Right lobe of liver (tissue), 6 donors: ENCODE results near the gene SERPINH1. TPM values are rescaled to one million over a fixed set of nuclear protein-coding genes. Genes with fewer than 3 reads are reported as not detected.

ENCODE experiments used
- ATAC-seq, 4 donors: fragments of 200-7000 bp; cut with Tn5 transposase; one replicate each; pipeline ENCODE4 v1.9.1; 2020; ENCODE audit warnings: mild to moderate bottlenecking in 4 of 4, moderate library complexity in 4 of 4
- DNase-seq, 3 donors: peaks; one replicate each; pipeline ENCODE4 v3.0.0-alpha.2; 2020
- H3K27ac ChIP-seq, 3 donors: fragments of 200-600 bp; one replicate each; pipeline ENCODE4 v1.8.0; 2022
- H3K27me3 ChIP-seq, 2 donors: fragments of 200-600 bp; one replicate each; pipeline ENCODE4 v1.8.0; 2022
- H3K36me3 ChIP-seq, 4 donors: fragments of 200-600 bp; sonication (generic) in 1 of 4; one replicate each; pipeline versions ENCODE4 v1.5.1 to v1.8.0; 2017 to 2022; ENCODE audit warnings: control low read depth in 1 of 4
- H3K4me1 ChIP-seq, 4 donors: fragments of 200-600 bp; sonication (generic) in 1 of 4; one replicate each; pipeline versions ENCODE4 v1.5.1 to v1.8.0; 2017 to 2022; ENCODE audit warnings: control low read depth in 1 of 4
- H3K4me3 ChIP-seq, 3 donors: fragments of 200-600 bp; one replicate each; pipeline ENCODE4 v1.8.0; 2022
- H3K9me3 ChIP-seq, 4 donors: fragments of 200-600 bp; sonication (generic) in 1 of 4; one replicate each; pipeline versions ENCODE4 v1.5.1 to v1.8.0; 2017 to 2022; ENCODE audit warnings: control low read depth in 1 of 4
- CTCF ChIP-seq, 4 donors: fragments of 200-600 bp in 3 of 4; fragments of 450-650 bp in 1 of 4; IDR thresholded peaks; one replicate each; pipeline versions ENCODE4 v1.5.1 to v1.8.0; 2016 to 2022; ENCODE audit warnings: antibody characterized with exemption in 4 of 4, mild to moderate bottlenecking in 2 of 4
- POLR2A ChIP-seq: fragments of 450-650 bp; IDR thresholded peaks from one replicate; pipeline ENCODE4 v1.6.1; 2017; ENCODE audit warnings: antibody characterized with exemption, mild to moderate bottlenecking
- WGBS: methylation state at CpG from one replicate; pipeline ENCODE4 v1.1.6; 2018; ENCODE audit warnings: low coverage, low lambda C conversion rate; ENCODE audit not compliant: insufficient coverage; ENCODE audit errors: missing lambda C conversion rate; 5-methylcytosine and 5-hydroxymethylcytosine counted together
- intact Hi-C, 2 donors: fragments of 100-400 bp; cut with DNase I; formaldehyde crosslinking; loops; one replicate each; pipeline versions ENCODE4 v1.11.2 to v1.14.1; 2022
- total RNA-seq, 6 experiments: library from RNA; depleted of rRNA in 2 of 6; stranded (reverse); fragments of >200 nt in 2 of 6; fragmentation: NEBNext Ultra II Directional in 3 of 6; extraction: Animal tissue kit (Norgen Biotek cat#: 25700) in 3 of 6; gene quantifications; one replicate each; pipeline versions ENCODE4 v1.1.0 to v1.2.4, GENCODE V29; 2016 to 2023
- donor health status: DM: no; HTN: yes; CAD: no.
- donor health status: DM: no; HTN: no; CAD: no.
- donor health status: DM: no; HTN: no; CAD: no.
- donor health status: DM: no; HTN: yes; CAD: no.
- donor health status: DM: no; HTN: yes; CAD: no.

SERPINH1 gene
- total RNA-seq, 6 experiments from 2014 or later = 14.6 to 44.3 (median 33.8) TPM

GRCh38 chr11:75525433-75526191 is 36.4 kb upstream of the SERPINH1 start, which contains the start of gene GDPD5:
Gene GDPD5, minus strand, starts transcription at chr11:75525941. Its CDS starts 48,206 bp downstream, at chr11:75477735.
- peak; percentile 46 for TF ChIP-seq POLR2A
- peak; percentile 27 to 63 (median 52) for TF ChIP-seq CTCF (IDR thresholded peaks at IDR 0.05)
- WGBS = 0% methylated on average over 7 of the region's 99 CpGs
- intact Hi-C loops = no loop called here

GRCh38 chr11:75526192-75526541 is 35.9 kb upstream of the SERPINH1 start:
- H3K9me3 ChIP-seq = no peaks in the 10 kb centered on the region
- no peaks in the 10 kb centered on the region for H3K27me3 ChIP-seq
- no peak overlapping the region for H3K27ac ChIP-seq
- no peaks in the 10 kb centered on the region for H3K36me3 ChIP-seq
- H3K4me1 ChIP-seq = peaks cover 0 to 3% (median 0%) of the 10 kb centered on the region in 4 donors
- ATAC-seq (no peak), DNase-seq (no peak)
- 7% methylated on average over 21 of the region's 21 CpGs for WGBS
- intact Hi-C loops = no loop called here
- TF ChIP-seq CTCF (IDR thresholded peaks at IDR 0.05) = no peak
- TF ChIP-seq POLR2A = no peak
- peak overlapping the region; percentile 63 to 73 (median 68) for H3K4me3 ChIP-seq

More at GRCh38 chr11:75525433-75526191, 36.4 kb upstream of the SERPINH1 start, which contains the start of gene GDPD5:
- peak; percentile 82 to 87 (median 85) for DNase-seq
- ATAC-seq = peak; percentile 94 to 97 (median 96)
- Histone ChIP-seq H3K27ac (no peak within 1 kb of the TSS), H3K9me3 (no peaks in the 10 kb centered on the region), H3K27me3 (no peaks in the 10 kb centered on the region), H3K4me1 (peaks cover 0 to 5% (median 2%) of the 10 kb centered on the region in 4 donors), H3K4me3 (peak within 1 kb of the TSS; percentile 63 to 73 (median 68)), H3K36me3 (no peaks in the 10 kb centered on the region)

GRCh38 chr11:75527130-75527529 is 34.9 kb upstream of the SERPINH1 start:
- ATAC-seq = no peak
- no peak overlapping the region for H3K27ac ChIP-seq
- no peaks in the 10 kb centered on the region for H3K9me3 ChIP-seq
- H3K36me3 ChIP-seq = no peaks in the 10 kb centered on the region
- peaks cover 0 to 3% (median 0%) of the 10 kb centered on the region in 4 donors for H3K4me1 ChIP-seq
- no peak for DNase-seq
- no peaks in the 10 kb centered on the region for H3K27me3 ChIP-seq
- TF ChIP-seq CTCF (IDR thresholded peaks at IDR 0.05) = no peak
- no peak overlapping the region for H3K4me3 ChIP-seq
- intact Hi-C loops = no loop called here
- 100% methylated on average over 3 of the region's 5 CpGs for WGBS

- H3K9me3 ChIP-seq = no peaks in the 10 kb centered on the region
- 59% methylated on average over 8 of the region's 10 CpGs for WGBS
- no peak for ATAC-seq
- no peaks in the 10 kb centered on the region for H3K27me3 ChIP-seq
- TF ChIP-seq POLR2A (no peak), CTCF (IDR thresholded peaks at IDR 0.05) (no peak)
- intact Hi-C loops = no loop called here
- H3K4me1 ChIP-seq = peaks cover 0 to 3% (median 0%) of the 10 kb centered on the region in 4 donors
- H3K4me3 ChIP-seq = no peak overlapping the region
- no peak overlapping the region for H3K27ac ChIP-seq
- no peak for DNase-seq
- no peaks in the 10 kb centered on the region for H3K36me3 ChIP-seq
Observed at GRCh38 chr11:75527938-75528735, 33.9 kb upstream of the SERPINH1 start.
